NAMALWA (cell line): ENCODE results near the gene UBLCP1.

Experiments used
- DNase-seq: peaks from one replicate; pipeline ENCODE4 v3.0.0-alpha.2; 2015; ENCODE audit warnings: low spot score

Gene UBLCP1

DNA sequence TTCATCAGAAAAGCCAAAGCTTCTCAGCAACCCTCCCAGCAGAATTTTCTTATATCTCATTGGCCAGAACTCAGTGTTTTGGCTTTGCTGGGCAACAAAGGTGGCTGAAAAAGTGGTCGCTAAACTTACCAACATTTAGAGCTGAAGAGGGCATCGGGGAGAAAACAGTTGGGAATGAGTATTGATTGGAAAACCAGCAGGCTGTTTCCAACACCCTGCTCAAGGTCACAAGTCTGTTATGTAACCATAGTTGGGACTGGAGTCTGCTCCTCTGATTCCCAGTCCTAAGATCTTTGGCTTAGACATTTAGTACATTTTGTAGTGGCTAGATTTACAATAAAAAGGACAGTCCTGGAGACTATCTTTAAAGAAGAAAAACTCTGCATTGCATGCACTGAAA lies 50.1 kb downstream of the UBLCP1 start:
- no peak for DNase-seq

DNA sequence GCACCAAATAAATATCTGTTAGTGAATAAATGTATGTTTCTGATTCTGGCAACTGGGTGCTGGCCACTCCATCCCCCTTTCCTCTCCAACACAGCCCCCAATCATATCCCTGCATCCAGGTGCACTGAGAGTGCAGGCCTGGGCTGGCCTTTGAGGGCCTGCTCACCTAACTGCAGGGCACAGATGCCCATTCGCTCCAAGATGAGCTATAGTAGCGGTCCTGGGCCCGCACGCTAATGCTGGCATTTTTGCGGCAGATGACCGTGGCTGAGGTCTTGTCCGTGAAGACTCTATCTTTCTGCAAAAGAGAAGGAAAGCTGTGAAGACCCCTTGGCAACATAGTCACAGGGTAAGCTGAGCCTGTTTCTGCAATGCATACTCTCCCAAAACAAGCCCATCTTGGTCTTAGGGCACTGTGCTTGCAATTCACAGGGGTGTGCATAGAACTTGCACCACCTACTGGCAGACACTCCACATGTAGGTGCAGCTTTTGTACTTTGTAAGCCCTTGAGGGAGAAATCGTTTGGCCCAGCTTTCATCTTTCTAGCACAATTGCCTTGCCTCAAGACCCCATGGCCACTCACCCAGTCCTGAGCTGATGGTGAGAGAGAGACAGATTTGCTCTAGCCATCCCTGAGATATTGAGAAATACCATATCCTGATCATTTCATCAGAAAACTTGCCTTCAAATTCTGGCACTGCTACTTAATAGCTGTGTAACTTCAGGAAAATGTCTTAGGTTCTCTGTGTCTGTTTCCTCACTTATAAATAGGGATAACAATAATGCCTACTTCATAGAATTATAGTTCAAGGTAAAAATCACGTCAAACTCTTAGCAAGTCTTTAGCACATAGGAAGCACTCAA lies 53.7 kb downstream of the UBLCP1 start:
- peak; percentile 73 for DNase-seq

GRCh38 chr5:159317849-159318248 lies 54.8 kb downstream of the UBLCP1 start:
- no peak for DNase-seq

- no peak for DNase-seq
These were observed 55.4 kb downstream of the UBLCP1 start for GRCh38 chr5:159318448-159318847.

- no peak for DNase-seq
These were observed 56.3 kb downstream of the UBLCP1 start for GRCh38 chr5:159319363-159319762.

GRCh38 chr5:159319832-159320231 lies 56.7 kb downstream of the UBLCP1 start:
- DNase-seq: no peak

DNA sequence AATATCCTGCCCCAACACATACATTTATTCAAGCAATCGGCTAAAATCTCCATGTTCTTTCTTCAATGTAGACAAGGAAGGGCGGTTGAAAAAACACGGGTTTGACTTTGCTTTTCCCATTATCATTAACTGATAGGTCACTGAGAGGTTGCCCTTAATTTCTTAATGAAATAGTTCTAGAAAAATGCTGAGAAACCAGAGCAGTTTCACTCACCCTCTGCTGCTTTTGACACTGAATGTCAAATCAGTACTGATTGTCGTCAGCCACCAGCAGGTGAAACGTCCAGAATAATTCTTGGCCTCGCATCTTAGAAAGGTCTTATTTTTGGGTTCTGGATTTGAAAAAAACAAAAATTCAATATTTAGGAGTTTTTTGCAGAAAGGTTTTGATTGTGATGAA lies 59.1 kb downstream of the UBLCP1 start:
- no peak for DNase-seq

- DNase-seq: no peak
These were observed 61.1 kb downstream of the UBLCP1 start for GRCh38 chr5:159324102-159324755.

GRCh38 chr5:159324986-159325385 lies 61.9 kb downstream of the UBLCP1 start:
- no peak for DNase-seq

DNA sequence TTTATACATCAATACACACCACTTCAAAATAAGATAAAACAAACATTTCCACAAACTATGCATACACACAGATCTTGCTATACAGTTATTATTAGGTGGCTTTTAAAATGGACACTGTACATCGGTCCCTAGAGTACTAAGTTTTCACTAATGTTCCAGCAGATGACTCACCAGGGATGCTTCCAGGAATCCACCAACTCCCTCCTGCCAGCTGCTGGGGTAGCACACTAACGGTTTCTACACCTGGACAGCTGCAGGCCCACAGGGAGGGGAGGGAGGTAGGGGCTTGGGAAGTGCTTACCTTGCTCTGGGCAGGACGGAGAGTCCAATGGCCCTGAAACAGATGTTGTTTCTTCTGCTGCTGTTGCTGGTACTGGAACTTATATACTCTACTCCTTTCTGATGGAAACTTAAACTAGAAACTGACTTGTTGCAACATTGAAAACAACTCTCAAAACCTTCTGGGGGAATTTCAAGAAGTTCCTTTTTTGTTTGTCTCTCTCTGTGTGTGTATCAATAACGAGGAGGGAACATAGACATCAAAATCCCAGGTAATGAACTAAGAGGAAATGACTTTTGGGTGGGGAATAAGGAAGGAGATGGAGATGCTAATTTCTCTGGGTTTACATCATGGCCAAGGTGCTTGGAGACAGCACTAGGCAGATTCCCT lies 67.2 kb downstream of the UBLCP1 start, which contains the start of gene IL12B:
IL12B (minus strand) TSS at position 357 of the 670 bp plus-strand sequence. CDS start 3,705 bp downstream, outside the sequence.
- no peak for DNase-seq

- peak; percentile 52 for DNase-seq
These were observed 68.2 kb downstream of the UBLCP1 start for GRCh38 chr5:159331093-159331973.

- peak; percentile 51 for DNase-seq
These were observed 69.9 kb downstream of the UBLCP1 start for GRCh38 chr5:159332800-159333544.

- DNase-seq: no peak
These were observed 70.4 kb downstream of the UBLCP1 start for GRCh38 chr5:159333545-159333925.
